ACC112 (cell line): ENCODE results near the gene TOMM34.
A peak's percentile ranks its signal among the peaks of the same experiment; 100 is the strongest.

Experiments
- H2AFZ ChIP-seq: fragments of 200-600 bp; sonication (generic); one replicate; pipeline ENCODE4 v1.6.0; 2017; ENCODE audit warnings: antibody characterized with exemption, low read length; ENCODE audit not compliant: unreplicated experiment
- H3K27ac ChIP-seq: fragments of 200-600 bp; sonication (generic); 2 replicates; pipeline ENCODE4 v1.5.1; 2014; ENCODE audit warnings: low read depth, mild to moderate bottlenecking, antibody characterized with exemption, low read length, moderate library complexity
- H3K27me3 ChIP-seq: fragments of 200-600 bp; sonication (generic); 2 replicates; pipeline ENCODE4 v1.6.1; 2014; ENCODE audit warnings: mild to moderate bottlenecking, antibody characterized with exemption, low read length, moderate library complexity, mixed read lengths; ENCODE audit not compliant: insufficient read depth
- H3K36me3 ChIP-seq: fragments of 200-600 bp; sonication (generic); 2 replicates; pipeline ENCODE4 v1.6.1; 2016; ENCODE audit warnings: mild to moderate bottlenecking, antibody characterized with exemption, low read length, moderate library complexity, mixed read lengths; ENCODE audit not compliant: insufficient read depth
- H3K4me1 ChIP-seq: fragments of 200-600 bp; sonication (generic); one replicate; pipeline ENCODE4 v1.6.1; 2016; ENCODE audit warnings: low read length, mixed read lengths; ENCODE audit not compliant: insufficient read depth, unreplicated experiment, control insufficient read depth
- H3K4me3 ChIP-seq: fragments of 200-600 bp; sonication (generic); 2 replicates; pipeline ENCODE4 v1.5.1; 2014; ENCODE audit warnings: mild to moderate bottlenecking, low read depth, low read length
- H3K79me2 ChIP-seq: fragments of 200-600 bp; sonication (generic); one replicate; pipeline ENCODE4 v1.6.0; 2016; ENCODE audit warnings: low read length; ENCODE audit not compliant: control insufficient read depth, unreplicated experiment, insufficient read depth

TOMM34 gene

GRCh38 chr20:44979090-44979621, 19.0 kb upstream of the TOMM34 start:
- no peak overlapping the region for H3K4me3 ChIP-seq

GRCh38 chr20:44976698-44977097, 16.5 kb upstream of the TOMM34 start:
- H2AFZ ChIP-seq: no peak overlapping the region
- H3K4me1 ChIP-seq: no peaks in the 10 kb centered on the region
- H3K79me2 ChIP-seq: no peaks in the 10 kb centered on the region
- H3K27me3 ChIP-seq: no peaks in the 10 kb centered on the region
- peaks cover 31% of the 10 kb centered on the region for H3K36me3 ChIP-seq
- no peak overlapping the region for H3K4me3 ChIP-seq
- no peak overlapping the region for H3K27ac ChIP-seq

More at GRCh38 chr20:44979090-44979621, 19.0 kb upstream of the TOMM34 start:
- no peak overlapping the region for H2AFZ ChIP-seq
- no peaks in the 10 kb centered on the region for H3K79me2 ChIP-seq
- H3K36me3 ChIP-seq: peaks cover 21% of the 10 kb centered on the region; the same call in 1 of the 2 replicates
- H3K27me3 ChIP-seq: no peaks in the 10 kb centered on the region
- no peaks in the 10 kb centered on the region for H3K4me1 ChIP-seq
- H3K27ac ChIP-seq: no peak overlapping the region

- Histone ChIP-seq H3K4me1 (peaks cover 22% of the 10 kb centered on the region), H3K27ac (no peak overlapping the region), H3K79me2 (peaks cover 32% of the 10 kb centered on the region), H3K36me3 (peaks cover 27% of the 10 kb centered on the region), H3K4me3 (no peak overlapping the region), H2AFZ (no peak overlapping the region), H3K27me3 (no peaks in the 10 kb centered on the region)
Measured at GRCh38 chr20:44973053-44973452, 12.9 kb upstream of the TOMM34 start.

DNA sequence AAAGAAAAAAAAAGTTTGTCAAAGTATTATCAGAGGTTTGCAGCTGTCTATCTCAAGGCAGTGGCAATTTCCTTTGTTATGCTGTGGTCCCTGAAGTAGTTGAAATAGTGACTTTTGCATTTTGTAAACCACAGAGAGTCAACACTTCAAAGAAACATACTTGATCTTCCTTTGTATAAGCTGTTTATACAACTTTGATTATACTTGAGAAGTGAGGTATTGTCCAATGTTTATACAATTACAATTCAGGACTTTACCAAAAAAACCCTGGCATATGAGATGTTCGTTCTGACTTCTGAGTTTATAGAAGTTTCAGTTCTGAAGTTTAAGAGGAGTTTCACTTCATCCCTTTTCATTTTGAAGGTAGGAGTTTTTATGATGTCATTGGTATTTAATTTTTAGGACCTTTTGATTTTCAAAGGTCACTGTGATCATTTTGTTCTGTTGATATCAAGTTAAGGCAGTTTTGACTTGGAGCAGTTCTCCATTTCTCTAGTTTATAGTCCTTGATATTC, 10.1 kb upstream of the TOMM34 start:
- H3K27me3 ChIP-seq: no peaks in the 10 kb centered on the region
- peaks cover 31% of the 10 kb centered on the region for H3K4me1 ChIP-seq
- no peak overlapping the region for H3K27ac ChIP-seq
- H3K36me3 ChIP-seq: peaks cover 18% of the 10 kb centered on the region
- peaks cover 49% of the 10 kb centered on the region for H3K79me2 ChIP-seq
- peak overlapping the region; percentile 45 for H3K4me3 ChIP-seq
- no peak overlapping the region for H2AFZ ChIP-seq

- H2AFZ ChIP-seq: no peak overlapping the region
- peaks cover 10% of the 10 kb centered on the region for H3K36me3 ChIP-seq
- H3K4me3 ChIP-seq: no peak overlapping the region
- H3K4me1 ChIP-seq: peaks cover 31% of the 10 kb centered on the region
- no peak overlapping the region for H3K27ac ChIP-seq
- H3K27me3 ChIP-seq: no peaks in the 10 kb centered on the region
- peaks cover 49% of the 10 kb centered on the region for H3K79me2 ChIP-seq
Measured at GRCh38 chr20:44969300-44969894, 9.2 kb upstream of the TOMM34 start.

DNA sequence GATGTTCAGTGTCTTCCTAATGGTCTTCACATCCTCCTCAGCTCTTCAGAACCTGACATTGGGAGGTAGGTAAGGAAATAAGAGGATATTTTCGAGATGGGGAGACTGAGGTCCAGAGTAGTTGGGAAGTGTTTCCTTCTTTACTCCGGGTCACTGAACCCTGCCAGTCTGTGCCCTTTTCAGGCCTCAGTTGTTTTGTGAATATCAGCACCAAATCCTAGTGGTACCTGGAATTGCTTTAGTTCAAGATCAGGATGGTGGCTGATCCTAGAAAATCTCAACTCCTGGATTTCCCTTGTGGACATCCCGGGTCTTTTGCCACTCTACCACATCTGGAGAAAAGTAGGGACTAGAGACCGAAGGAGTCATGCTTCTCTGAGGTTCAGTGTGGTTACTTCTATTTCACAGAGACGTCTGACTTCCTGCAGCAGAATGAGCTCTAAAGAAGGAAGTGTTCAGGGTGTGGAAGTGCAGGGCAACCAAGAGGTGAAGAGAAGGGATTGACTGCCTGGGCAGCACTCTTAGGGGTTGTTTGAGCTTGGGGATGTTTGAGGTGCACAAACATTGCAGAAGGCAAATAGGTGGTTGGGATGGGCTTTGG, 7.1 kb upstream of the TOMM34 start:
- Histone ChIP-seq H3K4me3 (peak overlapping the region; percentile 94), H2AFZ (no peak overlapping the region), H3K4me1 (peaks cover 36% of the 10 kb centered on the region), H3K79me2 (peaks cover 49% of the 10 kb centered on the region), H3K27me3 (no peaks in the 10 kb centered on the region), H3K36me3 (no peaks in the 10 kb centered on the region), H3K27ac (no peak overlapping the region)

DNA sequence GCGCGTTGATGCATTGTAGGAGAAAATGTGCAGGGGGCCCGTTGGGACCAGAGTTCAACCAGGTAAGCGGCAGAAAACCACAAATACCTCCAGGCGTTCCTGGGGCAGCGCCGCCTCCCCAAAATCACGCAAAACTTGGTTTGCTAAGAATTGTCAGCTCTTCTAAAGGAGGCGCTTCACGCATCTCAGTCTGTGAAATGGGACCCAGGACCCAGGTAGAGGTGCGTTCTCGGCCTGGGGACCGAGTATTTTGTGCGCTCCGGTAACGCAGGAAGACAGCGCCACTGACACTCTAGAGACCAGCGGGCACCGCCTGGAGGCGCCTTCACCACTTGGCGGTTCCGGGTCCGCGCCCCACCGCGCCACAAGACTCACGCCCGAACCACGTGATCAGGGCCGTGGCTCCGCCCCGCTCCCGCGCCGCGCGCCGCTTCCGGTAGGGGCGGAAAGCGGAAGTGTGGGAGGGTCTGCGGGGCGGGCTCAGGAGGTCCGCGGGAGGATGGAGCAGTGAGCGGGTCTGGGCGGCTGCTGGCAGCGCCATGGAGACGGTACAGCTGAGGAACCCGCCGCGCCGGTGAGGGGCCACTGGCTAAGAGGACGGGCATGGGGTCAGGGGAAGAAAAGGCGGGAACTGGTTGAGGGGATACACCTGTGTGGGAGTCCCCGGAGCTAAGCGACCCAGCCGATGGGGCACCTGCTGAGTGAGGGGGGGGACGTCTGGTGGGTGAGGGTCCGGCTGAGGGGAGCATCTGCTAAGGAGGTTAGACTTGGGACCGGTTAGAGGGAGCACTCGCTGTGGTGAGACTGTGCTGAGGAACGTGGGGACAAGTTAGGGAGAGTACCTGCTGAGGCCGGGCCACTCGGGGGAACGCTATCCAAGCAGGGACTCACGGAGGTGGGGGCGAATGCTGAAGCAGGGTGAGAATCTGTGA, 6.1 kb upstream of the TOMM34 start, which contains the start of gene STK4:
TSS of gene STK4 (plus strand) at position 483 of the 932 bp plus-strand sequence. CDS start at position 540, 57 bp downstream.
- Histone ChIP-seq H3K79me2 (peaks cover 49% of the 10 kb centered on the region), H3K27ac (peak within 1 kb of the TSS; percentile 9; the same call in 1 of the 2 replicates), H3K4me3 (peak within 1 kb of the TSS; percentile 94), H3K27me3 (no peaks in the 10 kb centered on the region), H3K36me3 (no peaks in the 10 kb centered on the region), H3K4me1 (peaks cover 43% of the 10 kb centered on the region), H2AFZ (peak within 1 kb of the TSS; percentile 92)

- Histone ChIP-seq H3K79me2 (peaks cover 42% of the 10 kb centered on the region), H3K4me1 (peaks cover 44% of the 10 kb centered on the region), H3K27ac (peak overlapping the region; percentile 9; the same call in 1 of the 2 replicates), H2AFZ (peak overlapping the region; percentile 90), H3K4me3 (peak overlapping the region; percentile 94), H3K27me3 (no peaks in the 10 kb centered on the region), H3K36me3 (no peaks in the 10 kb centered on the region)
Measured at GRCh38 chr20:44965651-44966029, 5.4 kb upstream of the TOMM34 start.

GRCh38 chr20:44963325-44964215, 3.4 kb upstream of the TOMM34 start:
- Histone ChIP-seq H3K79me2 (peaks cover 32% of the 10 kb centered on the region), H3K4me1 (peaks cover 30% of the 10 kb centered on the region), H3K27ac (no peak overlapping the region)

More at GRCh38 chr20:44963325-44964215, 3.4 kb upstream of the TOMM34 start:
- H3K27me3 ChIP-seq: no peaks in the 10 kb centered on the region
- H3K36me3 ChIP-seq: no peaks in the 10 kb centered on the region
- H2AFZ ChIP-seq: no peak overlapping the region
- no peak overlapping the region for H3K4me3 ChIP-seq
